Measurements from ENCODE around the gene POLR3A. TPM values are rescaled to one million over a fixed set of nuclear protein-coding genes. Genes with fewer than 3 reads are reported as not detected.

Gene POLR3A
- polyA plus RNA-seq, 1 of the 3 experiments (the other 2 are of a cell fraction), result 10.8 TPM

DNA sequence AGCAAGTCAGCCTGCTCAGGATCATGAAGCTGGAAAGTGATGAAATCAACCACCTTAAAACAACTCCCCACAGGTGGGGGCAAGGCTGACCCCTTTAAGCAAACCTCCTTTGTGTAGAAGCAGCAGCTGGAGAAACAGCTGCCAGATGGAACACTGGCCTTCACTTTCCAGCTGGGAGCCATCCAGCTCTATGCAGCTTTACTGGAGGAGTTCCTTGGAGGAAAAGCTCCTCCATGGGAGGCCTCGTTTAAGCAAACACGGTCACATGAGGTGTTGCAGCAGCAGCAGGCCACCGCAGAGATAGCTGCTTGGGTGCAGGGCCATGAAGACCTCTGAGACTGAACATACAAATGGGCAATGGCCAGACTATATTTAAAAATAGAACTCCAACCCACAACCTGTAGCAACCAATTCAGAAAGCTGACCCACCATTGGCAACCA is 89.7 kb downstream of the POLR3A start:
- CTCF ChIA-PET, result interaction anchor here (0.6 to 1.8 kb wide), 3 partner anchors 12 to 93 kb away, joined by 3 to 9 read pairs (median 6); partner anchors contain the start of gene DLG5
- no peaks in the 10 kb centered on the region for H4K20me1 ChIP-seq (ENCODE audit: insufficient read depth)
- H3K36me3 ChIP-seq (replicated peaks in 1 of 2; ENCODE audit: control insufficient read depth in 1 of 2, insufficient read depth in 2 of 2, low read length in 1 of 2), result no peaks in the 10 kb centered on the region
- peaks cover 4 to 6% of the 10 kb centered on the region in 2 experiments; a peak in 2 of 4 replicates for H3K4me1 ChIP-seq (ENCODE audit: control insufficient read depth in 1 of 2, insufficient read depth in 2 of 2, low read depth in 1 of 2, low read length in 1 of 2)
- TF ChIP-seq EZH2phosphoT487 (IDR thresholded peaks at IDR 0.05; ENCODE audit: borderline replicate concordance, low read depth), result no peak
- no peaks in the 10 kb centered on the region for H3K27me3 ChIP-seq (ENCODE audit: insufficient read depth)
- no peak overlapping the region for H3K4me2 ChIP-seq
- no peaks in the 10 kb centered on the region for H3K9me3 ChIP-seq
- no peak overlapping the region for H3K27ac ChIP-seq (ENCODE audit: low read depth in 2 of 2, low read length in 1 of 2)
- peaks cover 16% of the 10 kb centered on the region for H3F3A ChIP-seq (replicated peaks; ENCODE audit: insufficient read depth)
- H3K9me2 ChIP-seq, result no peaks in the 10 kb centered on the region
- DNase-seq, result no peak
- no peak overlapping the region for H3K9ac ChIP-seq
- H2AFZ ChIP-seq (ENCODE audit: low read depth), result no peak overlapping the region
- H3K79me2 ChIP-seq (ENCODE audit: insufficient read depth), result no peaks in the 10 kb centered on the region
- WGBS (ENCODE audit: low lambda C conversion rate), result no CpG with 5 or more reads among the region's 3 CpGs
- H3K4me3 ChIP-seq (ENCODE audit: low read depth in 2 of 2, low read length in 1 of 2), result no peak overlapping the region
- POLR2A ChIA-PET, result no interaction called here

- Histone ChIP-seq H3K27me3 (ENCODE audit: insufficient read depth) (no peaks in the 10 kb centered on the region), H3F3A (replicated peaks; ENCODE audit: insufficient read depth) (no peaks in the 10 kb centered on the region), H3K4me1 (ENCODE audit: control insufficient read depth in 1 of 2, insufficient read depth in 2 of 2, low read depth in 1 of 2, low read length in 1 of 2) (peaks cover 0 to 6% of the 10 kb centered on the region in 2 experiments; a peak in 1 of 4 replicates), H3K9ac (no peak overlapping the region), H3K4me2 (no peak overlapping the region), H4K20me1 (ENCODE audit: insufficient read depth) (no peaks in the 10 kb centered on the region), H3K9me3 (no peaks in the 10 kb centered on the region), H3K36me3 (replicated peaks in 1 of 2; ENCODE audit: control insufficient read depth in 1 of 2, insufficient read depth in 2 of 2, low read length in 1 of 2) (no peaks in the 10 kb centered on the region), H2AFZ (ENCODE audit: low read depth) (no peak overlapping the region), H3K4me3 (ENCODE audit: low read depth in 2 of 2, low read length in 1 of 2) (no peak overlapping the region), H3K27ac (ENCODE audit: low read depth in 2 of 2, low read length in 1 of 2) (no peak overlapping the region), H3K79me2 (ENCODE audit: insufficient read depth) (no peaks in the 10 kb centered on the region), H3K9me2 (no peaks in the 10 kb centered on the region)
- ChIA-PET CTCF (no interaction called here), POLR2A (interaction anchor here (1.1 kb wide), 1 partner anchor 10 kb away, joined by 3 read pairs; no protein-coding TSS in a partner anchor)
- DNase-seq, result no peak
- 97% methylated on average over 3 of the region's 3 CpGs for WGBS (ENCODE audit: low lambda C conversion rate)
- TF ChIP-seq, protein P1, sequence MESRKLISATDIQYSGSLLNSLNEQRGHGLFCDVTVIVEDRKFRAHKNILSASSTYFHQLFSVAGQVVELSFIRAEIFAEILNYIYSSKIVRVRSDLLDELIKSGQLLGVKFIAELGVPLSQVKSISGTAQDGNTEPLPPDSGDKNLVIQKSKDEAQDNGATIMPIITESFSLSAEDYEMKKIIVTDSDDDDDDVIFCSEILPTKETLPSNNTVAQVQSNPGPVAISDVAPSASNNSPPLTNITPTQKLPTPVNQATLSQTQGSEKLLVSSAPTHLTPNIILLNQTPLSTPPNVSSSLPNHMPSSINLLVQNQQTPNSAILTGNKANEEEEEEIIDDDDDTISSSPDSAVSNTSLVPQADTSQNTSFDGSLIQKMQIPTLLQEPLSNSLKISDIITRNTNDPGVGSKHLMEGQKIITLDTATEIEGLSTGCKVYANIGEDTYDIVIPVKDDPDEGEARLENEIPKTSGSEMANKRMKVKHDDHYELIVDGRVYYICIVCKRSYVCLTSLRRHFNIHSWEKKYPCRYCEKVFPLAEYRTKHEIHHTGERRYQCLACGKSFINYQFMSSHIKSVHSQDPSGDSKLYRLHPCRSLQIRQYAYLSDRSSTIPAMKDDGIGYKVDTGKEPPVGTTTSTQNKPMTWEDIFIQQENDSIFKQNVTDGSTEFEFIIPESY (IDR thresholded peaks at IDR 0.05; ENCODE audit: borderline replicate concordance, low read depth), result no peak
- no peak for TF ChIP-seq ELF1 (IDR thresholded peaks at IDR 0.05)
- no peak for TF ChIP-seq GABPA (IDR thresholded peaks at IDR 0.05; ENCODE audit: low read depth)
- TF ChIP-seq, protein P2, sequence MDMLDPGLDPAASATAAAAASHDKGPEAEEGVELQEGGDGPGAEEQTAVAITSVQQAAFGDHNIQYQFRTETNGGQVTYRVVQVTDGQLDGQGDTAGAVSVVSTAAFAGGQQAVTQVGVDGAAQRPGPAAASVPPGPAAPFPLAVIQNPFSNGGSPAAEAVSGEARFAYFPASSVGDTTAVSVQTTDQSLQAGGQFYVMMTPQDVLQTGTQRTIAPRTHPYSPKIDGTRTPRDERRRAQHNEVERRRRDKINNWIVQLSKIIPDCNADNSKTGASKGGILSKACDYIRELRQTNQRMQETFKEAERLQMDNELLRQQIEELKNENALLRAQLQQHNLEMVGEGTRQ (IDR thresholded peaks at IDR 0.05; ENCODE audit: borderline replicate concordance, low read depth, low read length), result no peak
- no peak for TF ChIP-seq GATA2 (CRISPR knock-in tag; IDR thresholded peaks at IDR 0.05)
- TF ChIP-seq JUND (IDR thresholded peaks at IDR 0.05), result no peak
- TF ChIP-seq MEF2A (IDR thresholded peaks at IDR 0.05; ENCODE audit: borderline replicate concordance, low read depth), result no peak
- no peak for TF ChIP-seq EP300 (IDR thresholded peaks at IDR 0.05; ENCODE audit: borderline replicate concordance in 1 of 2, low read depth in 1 of 2, low read length in 1 of 2)
- no peak for TF ChIP-seq CHD2 (IDR thresholded peaks at IDR 0.05; ENCODE audit: low read length, partially characterized antibody)
- no peak for TF ChIP-seq RFX5 (IDR thresholded peaks at IDR 0.05; ENCODE audit: low read length)
- no peak for TF ChIP-seq RXRA (IDR thresholded peaks at IDR 0.05; ENCODE audit: borderline replicate concordance, low read depth)
- no peak for TF ChIP-seq PBX3 (IDR thresholded peaks at IDR 0.05)
- TF ChIP-seq NRF1 (IDR thresholded peaks at IDR 0.05; ENCODE audit: low read depth, low read length), result no peak
- no peak for TF ChIP-seq RCOR1 (IDR thresholded peaks at IDR 0.05; ENCODE audit: low read length)
- no peak for TF ChIP-seq FOSL2 (IDR thresholded peaks at IDR 0.05; ENCODE audit: borderline replicate concordance, low read depth)
- TF ChIP-seq MAX (IDR thresholded peaks at IDR 0.05; ENCODE audit: low read depth), result no peak
- no peak for TF ChIP-seq SIN3A (IDR thresholded peaks at IDR 0.05; ENCODE audit: borderline replicate concordance, low read depth, low read length)
These were observed 92.4 kb downstream of the POLR3A start for GRCh38 chr10:77936697-77937567.

All from SK-N-SH (cell line).